A549 treated with dexamethasone at 1 μM for 4 hours (cell line): ENCODE results near the gene HNRNPDL. TPM values are rescaled to one million over a fixed set of nuclear protein-coding genes. Genes with fewer than 3 reads are reported as not detected.

Source experiments
- total RNA-seq: library from RNA; stranded (reverse); fragments of 200-300 nt; extraction: Qiagen RNA extraction; gene quantifications from 5 replicates; pipeline ENCODE4 v1.2.3, GENCODE V29; 2022

The HNRNPDL gene
- total RNA-seq, result 252 to 423 TPM (median 301 TPM) in 5 replicates

GRCh38 chr4:82430193-82430963, at the start of gene HNRNPDL, which contains the start of gene ENOPH1:
HNRNPDL (minus strand) TSS chr4:82430462; CDS start chr4:82429690, 772 bp downstream.
ENOPH1 (plus strand) TSS chr4:82430590; CDS start chr4:82430830, 240 bp downstream.

DNA sequence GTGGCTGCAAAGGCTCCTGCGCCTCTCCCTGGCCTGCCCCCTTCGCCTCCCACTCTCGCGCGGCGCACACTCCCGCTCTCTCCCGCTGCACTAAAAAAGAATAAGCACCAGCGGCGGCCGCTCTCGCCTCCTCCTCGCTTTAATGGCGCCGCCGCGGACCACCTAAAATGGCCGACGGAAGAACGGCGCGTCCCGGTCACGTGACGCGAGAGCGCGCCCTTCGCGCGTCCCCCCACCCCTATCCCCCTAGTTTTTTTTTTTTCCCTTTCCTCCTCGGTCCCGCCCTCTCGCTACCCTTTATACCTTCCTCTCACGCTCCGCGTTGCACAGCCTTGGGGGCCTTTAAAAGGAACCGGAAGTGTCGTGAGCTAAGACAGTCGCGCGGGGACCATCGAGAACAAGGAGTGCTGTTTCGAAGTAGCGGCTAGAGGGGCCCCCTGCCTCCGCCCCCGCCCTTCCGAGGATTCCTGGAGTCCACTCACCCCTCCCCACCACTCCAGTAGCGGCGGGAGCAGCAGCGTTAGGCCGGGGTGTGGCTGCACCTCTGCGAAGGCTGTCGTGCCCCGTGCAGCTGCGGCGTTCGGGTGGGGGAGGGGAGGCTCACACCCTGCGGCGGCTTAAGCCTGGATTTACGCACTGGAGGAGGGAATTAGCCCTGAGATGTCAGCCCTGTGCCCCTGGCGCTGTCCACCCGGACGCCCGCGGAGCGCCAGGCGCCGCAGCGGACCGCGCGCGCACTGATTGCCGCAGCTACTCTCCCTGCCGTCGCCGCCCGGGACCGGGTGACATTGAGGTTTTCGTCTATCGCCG, 56.2 kb downstream of the HNRNPDL start, which contains the start of gene HNRNPD:
Gene HNRNPD, minus strand, starts transcription at position 176 of the 810 bp plus-strand sequence. CDS start 313 bp downstream, outside the sequence.

Other genes with a start within 250 kb of the HNRNPDL start
- gene HNRNPD, start 56.5 kb downstream of the HNRNPDL start, total RNA-seq, result 268 to 366 TPM (median 279 TPM) in 5 replicates
- 28.3 to 32.2 TPM (median 30.7 TPM) in 5 replicates for gene ENOPH1, start 128 bp upstream of the HNRNPDL start, total RNA-seq
- 0.59 to 1.2 TPM (median 0.94 TPM) in 5 replicates for gene TMEM150C, start 131.5 kb upstream of the HNRNPDL start, total RNA-seq